Stimulated activated effector memory CD8-positive, alpha-beta T cell treated with anti-CD3 and anti-CD28 coated beads, Interleukin-12 subunit alpha, Interleukin-12 subunit beta, amount 100 ng/mL, for 72 hours (primary cell): Measurements from ENCODE around the gene NAA10.

Experiments used
- ATAC-seq: fragments of 150-1000 bp; cut with Tn5 transposase; 2 replicates; pipeline ENCODE4 v1.10.0; 2021
- DNase-seq, 2 donors: peaks; one replicate each; pipeline ENCODE4 v3.0.0; 2021 to 2022; ENCODE audit warnings: low spot score in 2 of 2
- H3K27ac Mint-ChIP-seq: one replicate; pipeline ENCODE4 v1.8.0; 2022; ENCODE audit warnings: mild to moderate bottlenecking, mixed read lengths
- H3K36me3 Mint-ChIP-seq: one replicate; pipeline ENCODE4 v1.8.0; 2022; ENCODE audit warnings: mild to moderate bottlenecking, mixed read lengths
- H3K4me1 Mint-ChIP-seq: one replicate; pipeline ENCODE4 v1.8.0; 2022; ENCODE audit warnings: mixed read lengths
- H3K4me3 Mint-ChIP-seq: one replicate; pipeline ENCODE4 v1.8.0; 2022; ENCODE audit warnings: mild to moderate bottlenecking, mixed read lengths
- H3K9me3 Mint-ChIP-seq: one replicate; pipeline ENCODE4 v1.8.0; 2022; ENCODE audit warnings: mixed read lengths

NAA10 gene

GRCh38 chrX:153945956-153946943 is 11.4 kb upstream of the NAA10 start:
- H3K4me1 Mint-ChIP-seq: peaks cover 21% of the 10 kb centered on the region
- DNase-seq (no peak), ATAC-seq (no peak)
- peak overlapping the region; percentile 77 for H3K27ac Mint-ChIP-seq
- no peak overlapping the region for H3K4me3 Mint-ChIP-seq
- H3K36me3 Mint-ChIP-seq: peaks cover 46% of the 10 kb centered on the region
- H3K9me3 Mint-ChIP-seq: no peaks in the 10 kb centered on the region

DNA sequence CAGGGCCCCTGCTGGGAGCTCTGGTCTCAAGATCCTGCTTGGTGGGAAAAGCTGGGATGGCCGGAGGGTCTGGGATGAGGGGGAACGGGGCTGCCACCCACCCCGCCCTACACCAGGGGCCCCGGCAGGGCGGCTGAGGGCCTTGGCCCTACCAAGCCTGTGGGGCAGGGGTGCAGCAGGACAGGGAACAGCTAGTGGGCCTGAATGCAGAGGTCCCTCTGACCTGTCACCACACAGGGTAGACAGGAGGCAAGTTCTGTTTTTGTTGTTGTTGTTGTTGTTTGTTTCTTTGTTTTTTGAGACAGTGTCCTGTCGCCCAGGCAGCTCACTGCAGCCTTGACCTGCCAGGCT is 9.9 kb upstream of the NAA10 start:
- Mint-ChIP-seq H3K36me3 (peaks cover 32% of the 10 kb centered on the region), H3K27ac (peak overlapping the region; percentile 70), H3K9me3 (no peaks in the 10 kb centered on the region), H3K4me1 (peaks cover 21% of the 10 kb centered on the region), H3K4me3 (peak overlapping the region; percentile 61)
- no peak for DNase-seq
- ATAC-seq: peak; percentile 8

DNA sequence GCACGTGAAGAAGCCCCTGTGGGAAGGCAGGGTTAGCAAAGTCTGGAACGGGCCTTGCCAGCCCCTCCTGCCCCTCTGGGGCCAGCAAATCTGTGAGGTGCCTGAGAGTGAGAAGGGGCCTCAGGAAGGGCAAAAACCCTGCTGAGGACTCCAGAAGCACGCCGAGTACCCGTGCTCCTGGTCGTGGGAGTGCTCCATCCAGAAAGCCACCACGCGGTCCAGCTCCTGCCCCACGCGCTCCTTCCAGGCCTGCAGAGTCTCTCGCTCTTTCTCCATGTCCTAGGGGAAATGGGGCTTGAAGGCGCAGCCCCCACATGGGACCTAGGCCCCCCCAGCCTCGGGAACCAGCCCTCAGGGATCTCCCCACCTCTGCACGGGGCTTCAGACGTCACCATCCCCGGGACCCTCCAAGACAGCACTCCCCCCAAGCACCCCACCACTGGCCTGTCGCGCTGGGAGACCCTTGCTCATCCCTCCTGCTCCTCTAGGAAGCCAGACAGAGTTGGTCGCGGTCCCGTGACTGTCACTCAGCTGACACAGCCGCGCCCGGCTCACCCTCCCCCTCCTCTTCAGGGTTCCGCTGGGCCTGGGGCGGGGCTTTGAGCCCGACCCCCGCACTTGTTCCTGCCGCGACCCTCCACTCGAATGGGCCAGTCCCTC is 9.4 kb upstream of the NAA10 start, which contains the start of gene RENBP:
Gene RENBP, minus strand, starts transcription at position 504 of the 660 bp plus-strand sequence. Its CDS starts 33 bp downstream, at position 471.
- H3K9me3 Mint-ChIP-seq: no peaks in the 10 kb centered on the region
- DNase-seq (no peak), ATAC-seq (peak; percentile 23)

GRCh38 chrX:153941336-153942252 is 6.8 kb upstream of the NAA10 start:
- Mint-ChIP-seq H3K4me3 (no peak overlapping the region), H3K4me1 (peaks cover 8% of the 10 kb centered on the region), H3K9me3 (no peaks in the 10 kb centered on the region), H3K27ac (no peak overlapping the region), H3K36me3 (peaks cover 6% of the 10 kb centered on the region)
- ATAC-seq: no peak
- no peak for DNase-seq

More for the DNA sequence above, 9.4 kb upstream of the NAA10 start, which contains the start of gene RENBP:
- peaks cover 27% of the 10 kb centered on the region for H3K36me3 Mint-ChIP-seq
- H3K4me1 Mint-ChIP-seq: peaks cover 21% of the 10 kb centered on the region
- H3K27ac Mint-ChIP-seq: peak within 1 kb of the TSS; percentile 70
- peak within 1 kb of the TSS; percentile 61 for H3K4me3 Mint-ChIP-seq

DNA sequence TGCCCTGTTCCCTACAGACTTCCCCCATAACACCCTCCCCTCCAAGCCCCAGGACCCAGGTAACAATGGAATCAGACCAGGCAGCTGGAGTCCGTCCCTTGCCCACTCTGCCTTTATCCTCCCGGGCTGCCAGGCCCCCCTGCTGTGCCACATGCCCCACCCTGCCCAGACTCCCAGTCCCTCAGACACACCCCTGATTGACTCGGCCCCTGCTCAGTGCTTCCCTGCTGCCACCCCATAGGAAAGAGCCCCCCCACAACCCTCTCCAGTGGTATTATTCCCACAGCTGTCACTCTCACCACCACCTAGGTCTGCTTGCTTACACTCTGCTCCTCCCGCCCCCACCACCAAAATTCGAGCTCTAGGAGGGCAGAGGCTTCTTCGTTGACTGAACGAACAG is 4.7 kb upstream of the NAA10 start:
- no peak overlapping the region for H3K27ac Mint-ChIP-seq
- H3K36me3 Mint-ChIP-seq: peaks cover 4% of the 10 kb centered on the region

GRCh38 chrX:153938226-153938786 is 3.5 kb upstream of the NAA10 start:
- peaks cover 7% of the 10 kb centered on the region for H3K36me3 Mint-ChIP-seq
- ATAC-seq (no peak), DNase-seq (no peak)
- H3K4me1 Mint-ChIP-seq: peaks cover 6% of the 10 kb centered on the region
- H3K9me3 Mint-ChIP-seq: no peaks in the 10 kb centered on the region
- no peak overlapping the region for H3K27ac Mint-ChIP-seq
- no peak overlapping the region for H3K4me3 Mint-ChIP-seq

More for the DNA sequence above, 4.7 kb upstream of the NAA10 start:
- Mint-ChIP-seq H3K4me1 (peaks cover 10% of the 10 kb centered on the region), H3K9me3 (no peaks in the 10 kb centered on the region), H3K4me3 (no peak overlapping the region)
- ATAC-seq (no peak), DNase-seq (no peak)

GRCh38 chrX:153937056-153937455 is 2.2 kb upstream of the NAA10 start:
- peaks cover 6% of the 10 kb centered on the region for H3K4me1 Mint-ChIP-seq
- DNase-seq: no peak
- H3K9me3 Mint-ChIP-seq: no peaks in the 10 kb centered on the region
- no peak for ATAC-seq
- H3K36me3 Mint-ChIP-seq: peaks cover 15% of the 10 kb centered on the region
- H3K27ac Mint-ChIP-seq: no peak overlapping the region
- H3K4me3 Mint-ChIP-seq: peak overlapping the region; percentile 21

- H3K27ac Mint-ChIP-seq: no peak overlapping the region
- peaks cover 32% of the 10 kb centered on the region for H3K36me3 Mint-ChIP-seq
- DNase-seq: peak in 1 of 2 donors; percentile 61
- no peaks in the 10 kb centered on the region for H3K9me3 Mint-ChIP-seq
- H3K4me1 Mint-ChIP-seq: peaks cover 14% of the 10 kb centered on the region
- ATAC-seq: peak; percentile 2
- peak overlapping the region; percentile 58 for H3K4me3 Mint-ChIP-seq
Observed at GRCh38 chrX:153935326-153935851, 552 bp upstream of the NAA10 start.

DNA sequence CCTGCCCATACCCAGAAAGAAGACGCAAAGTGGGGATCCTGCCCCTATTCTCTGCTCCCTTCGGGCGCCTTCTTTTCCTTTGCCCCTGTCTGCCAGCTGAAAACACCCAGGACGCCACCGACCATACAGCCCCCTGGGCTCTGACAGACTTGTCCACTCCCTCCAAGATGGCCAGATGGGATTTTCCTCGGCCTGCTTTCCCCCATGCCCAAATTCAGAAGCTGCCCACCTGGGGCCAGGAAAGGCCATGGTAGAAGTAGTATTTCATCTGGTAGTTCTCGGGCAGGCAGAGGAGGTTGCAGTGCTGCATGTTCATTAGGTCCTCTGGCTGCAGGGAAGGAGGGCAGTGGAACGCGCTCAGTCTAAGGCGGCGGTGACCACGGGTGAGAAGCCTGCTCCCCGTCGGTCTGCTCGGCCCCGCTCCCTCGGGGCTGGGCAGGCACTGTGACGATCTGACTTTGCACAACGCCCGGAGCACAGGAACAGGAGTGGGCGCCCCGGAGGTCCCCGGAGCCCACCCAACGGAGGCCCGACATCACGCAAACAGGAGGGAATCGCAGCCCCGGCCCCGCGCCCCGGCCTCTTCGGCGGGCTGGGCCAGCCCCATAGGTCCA is 582 bp downstream of the NAA10 start:
- peak overlapping the region; percentile 23 for H3K27ac Mint-ChIP-seq
- peak overlapping the region; percentile 77 for H3K4me3 Mint-ChIP-seq
- no peaks in the 10 kb centered on the region for H3K9me3 Mint-ChIP-seq
- DNase-seq (no peak), ATAC-seq (peak; percentile 43)
- peaks cover 14% of the 10 kb centered on the region for H3K4me1 Mint-ChIP-seq
- peaks cover 34% of the 10 kb centered on the region for H3K36me3 Mint-ChIP-seq

DNA sequence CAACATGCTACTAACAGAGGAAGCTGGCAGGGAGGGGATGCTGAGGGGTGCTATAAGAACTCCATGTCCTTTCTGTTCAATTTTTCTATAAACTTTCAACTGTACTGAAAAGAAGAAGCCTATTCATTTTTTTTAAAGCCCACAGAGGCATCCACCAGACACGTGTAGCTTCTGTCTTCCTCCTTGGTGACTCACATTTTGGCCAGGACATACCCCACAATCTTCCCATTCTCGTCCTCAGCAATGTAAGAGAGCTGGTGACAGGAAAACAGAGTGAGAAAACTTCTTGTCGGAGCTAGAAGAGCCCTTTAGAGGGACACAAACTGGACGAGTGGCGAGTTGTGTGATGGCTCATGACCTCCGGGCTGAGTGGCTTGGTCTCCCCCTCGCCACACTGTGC is 1.1 kb downstream of the NAA10 start:
- Mint-ChIP-seq H3K9me3 (no peaks in the 10 kb centered on the region), H3K36me3 (peaks cover 39% of the 10 kb centered on the region), H3K4me3 (peak overlapping the region; percentile 77), H3K27ac (peak overlapping the region; percentile 23), H3K4me1 (peaks cover 14% of the 10 kb centered on the region)
- DNase-seq (no peak), ATAC-seq (no peak)

DNA sequence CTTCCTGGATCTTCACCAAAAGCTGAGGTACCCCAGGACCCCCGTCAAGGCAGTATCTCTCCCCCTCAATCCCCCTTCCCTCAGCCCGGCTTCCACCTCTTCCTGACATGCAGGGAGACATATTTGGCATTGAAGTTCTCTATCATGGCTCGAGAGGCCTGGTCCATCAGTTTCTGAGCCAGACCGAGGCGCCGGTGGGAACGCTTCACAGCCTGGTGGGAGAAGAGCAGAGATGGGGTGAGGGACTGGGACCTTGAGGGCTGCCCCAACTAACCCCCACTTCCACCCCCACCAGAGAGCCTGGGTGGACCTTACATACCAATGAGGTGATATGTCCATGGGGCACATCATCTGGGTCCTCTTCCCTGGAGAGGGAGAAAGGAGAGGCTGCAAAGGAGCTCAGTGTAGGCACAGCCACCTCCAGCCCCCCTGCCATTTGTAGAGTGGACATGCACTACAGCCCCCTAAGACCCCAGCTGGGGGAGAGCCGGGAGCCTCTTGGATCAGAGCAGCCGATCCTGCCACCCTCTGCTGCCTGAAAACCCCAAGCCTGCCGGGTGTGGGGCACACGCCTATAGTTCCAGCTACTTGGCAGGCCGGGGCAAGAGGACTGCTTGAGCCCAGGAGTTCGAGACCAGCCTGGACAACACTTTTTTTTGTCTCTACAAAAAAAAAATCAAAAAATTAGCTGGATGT is 2.5 kb downstream of the NAA10 start:
- Mint-ChIP-seq H3K36me3 (peaks cover 45% of the 10 kb centered on the region), H3K9me3 (no peaks in the 10 kb centered on the region)

DNA sequence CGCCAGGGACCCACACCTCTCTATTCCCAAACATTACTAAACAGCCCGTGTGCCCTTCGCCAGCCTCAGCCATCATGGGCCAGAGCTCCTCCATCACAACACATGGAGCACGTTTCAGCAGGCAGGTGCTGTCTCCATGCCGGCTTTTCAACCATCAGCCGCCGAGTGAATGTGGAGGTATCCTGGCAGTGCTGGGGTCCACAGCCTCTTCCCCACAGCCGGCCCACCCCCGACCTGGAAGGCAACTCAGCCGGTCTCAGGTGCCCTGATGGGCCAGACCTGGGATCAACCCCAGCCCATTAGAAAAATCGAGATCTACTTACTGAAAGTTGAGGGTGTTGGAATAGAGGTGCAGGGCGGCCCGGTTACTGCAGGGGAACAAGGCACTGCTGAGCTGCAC is 3.1 kb downstream of the NAA10 start:
- no peak for DNase-seq
- Mint-ChIP-seq H3K27ac (peak overlapping the region; percentile 80), H3K4me1 (peaks cover 23% of the 10 kb centered on the region), H3K9me3 (no peaks in the 10 kb centered on the region), H3K36me3 (peaks cover 49% of the 10 kb centered on the region), H3K4me3 (no peak overlapping the region)
- no peak for ATAC-seq

More for the DNA sequence above, 2.5 kb downstream of the NAA10 start:
- H3K4me1 Mint-ChIP-seq: peaks cover 20% of the 10 kb centered on the region
- DNase-seq (no peak), ATAC-seq (no peak)
- H3K27ac Mint-ChIP-seq: no peak overlapping the region
- no peak overlapping the region for H3K4me3 Mint-ChIP-seq

- no peak for ATAC-seq
- peak overlapping the region; percentile 80 for H3K27ac Mint-ChIP-seq
- peaks cover 50% of the 10 kb centered on the region for H3K36me3 Mint-ChIP-seq
- H3K4me3 Mint-ChIP-seq: no peak overlapping the region
- H3K4me1 Mint-ChIP-seq: peaks cover 19% of the 10 kb centered on the region
- no peaks in the 10 kb centered on the region for H3K9me3 Mint-ChIP-seq
- DNase-seq: no peak
Observed at GRCh38 chrX:153931151-153931550, 3.7 kb downstream of the NAA10 start.
